Kidney epithelial cell (primary cell): ENCODE measurements around the gene SHISA6. TPM values are rescaled to one million over a fixed set of nuclear protein-coding genes. Genes with fewer than 3 reads are reported as not detected.
A peak's percentile ranks its signal among the peaks of the same experiment; 100 is the strongest.

Experiments
- DNase-seq: peaks from one replicate; pipeline ENCODE4 v3.0.0-alpha.2; 2010; ENCODE audit warnings: low read depth
- H3K27me3 ChIP-seq: 2 replicates; pipeline ENCODE4 v1.6.0; 2011; ENCODE audit warnings: low read length; ENCODE audit not compliant: control insufficient read depth, insufficient read depth
- H3K36me3 ChIP-seq: 2 replicates; pipeline ENCODE4 v1.5.1; 2011; ENCODE audit warnings: low read length; ENCODE audit not compliant: control insufficient read depth, insufficient read depth
- H3K4me3 ChIP-seq: 2 replicates; pipeline ENCODE4 v1.5.1; 2011; ENCODE audit warnings: low read depth, mild to moderate bottlenecking, control low read depth, low read length
- total RNA-seq: library from RNA; depleted of rRNA; stranded (reverse); fragments of >200 nt; gene quantifications from 2 replicates; pipeline ENCODE4 v1.2.3, GENCODE V29; 2015
- TF ChIP-seq, protein P1 (sequence below): IDR thresholded peaks from 2 replicates; pipeline ENCODE4 v1.5.1; 2011; ENCODE audit warnings: mild to moderate bottlenecking, moderate library complexity, low read length, control low read depth, inconsistent platforms; ENCODE audit not compliant: insufficient read depth, poor library complexity, severe bottlenecking

Gene SHISA6
- total RNA-seq, 1 donor from 2014 or later: 0.71 TPM

DNA sequence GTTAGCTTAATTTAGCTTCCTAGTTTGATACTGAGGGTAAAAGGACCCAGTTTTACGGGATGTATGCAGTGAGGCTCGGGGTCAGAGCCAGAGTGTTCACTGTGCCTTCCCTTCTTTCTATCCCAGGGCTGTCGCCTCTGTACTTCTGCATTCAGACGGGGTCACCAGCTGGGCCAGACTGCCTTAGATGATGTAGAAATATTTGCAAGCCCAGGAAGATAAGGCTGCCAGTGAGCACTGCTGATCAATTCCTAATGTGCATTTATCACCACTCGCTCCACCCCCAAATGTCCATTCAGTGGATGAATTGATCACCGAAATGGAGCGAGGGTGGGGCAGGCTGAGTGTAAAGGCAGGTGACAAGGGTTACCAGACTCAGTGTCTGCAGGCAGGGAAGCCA lies 9.1 kb downstream of the SHISA6 start:
- H3K4me3 ChIP-seq: no peak overlapping the region
- H3K27me3 ChIP-seq: no peaks in the 10 kb centered on the region
- no peaks in the 10 kb centered on the region for H3K36me3 ChIP-seq
- TF ChIP-seq, protein P1, sequence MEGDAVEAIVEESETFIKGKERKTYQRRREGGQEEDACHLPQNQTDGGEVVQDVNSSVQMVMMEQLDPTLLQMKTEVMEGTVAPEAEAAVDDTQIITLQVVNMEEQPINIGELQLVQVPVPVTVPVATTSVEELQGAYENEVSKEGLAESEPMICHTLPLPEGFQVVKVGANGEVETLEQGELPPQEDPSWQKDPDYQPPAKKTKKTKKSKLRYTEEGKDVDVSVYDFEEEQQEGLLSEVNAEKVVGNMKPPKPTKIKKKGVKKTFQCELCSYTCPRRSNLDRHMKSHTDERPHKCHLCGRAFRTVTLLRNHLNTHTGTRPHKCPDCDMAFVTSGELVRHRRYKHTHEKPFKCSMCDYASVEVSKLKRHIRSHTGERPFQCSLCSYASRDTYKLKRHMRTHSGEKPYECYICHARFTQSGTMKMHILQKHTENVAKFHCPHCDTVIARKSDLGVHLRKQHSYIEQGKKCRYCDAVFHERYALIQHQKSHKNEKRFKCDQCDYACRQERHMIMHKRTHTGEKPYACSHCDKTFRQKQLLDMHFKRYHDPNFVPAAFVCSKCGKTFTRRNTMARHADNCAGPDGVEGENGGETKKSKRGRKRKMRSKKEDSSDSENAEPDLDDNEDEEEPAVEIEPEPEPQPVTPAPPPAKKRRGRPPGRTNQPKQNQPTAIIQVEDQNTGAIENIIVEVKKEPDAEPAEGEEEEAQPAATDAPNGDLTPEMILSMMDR: no peak
- DNase-seq: no peak

- no peaks in the 10 kb centered on the region for H3K27me3 ChIP-seq
- TF ChIP-seq, protein P1: no peak
- no peak for DNase-seq
- no peaks in the 10 kb centered on the region for H3K36me3 ChIP-seq
- H3K4me3 ChIP-seq: no peak overlapping the region
Observed at GRCh38 chr17:11251561-11252107, 10.6 kb downstream of the SHISA6 start.

DNA sequence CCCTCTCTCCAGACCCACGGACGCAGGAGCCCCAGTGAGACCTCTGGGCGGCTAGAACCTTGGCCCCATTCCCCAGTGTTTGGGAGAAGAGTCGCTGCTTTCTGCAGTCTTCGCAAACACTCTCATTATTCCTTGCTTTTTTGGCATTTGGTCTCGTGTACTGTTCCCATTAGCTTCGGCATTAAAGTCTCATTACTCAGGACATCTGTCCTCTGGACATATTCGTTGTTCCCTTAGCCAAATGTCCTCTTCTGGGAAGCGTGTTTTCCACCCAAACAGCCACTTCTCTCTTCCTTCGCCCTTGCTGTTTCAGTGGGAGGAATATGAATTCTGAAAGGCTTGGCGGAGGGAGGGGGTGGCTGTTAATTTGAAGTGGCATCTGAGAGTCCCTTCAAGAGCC lies 11.1 kb downstream of the SHISA6 start:
- no peaks in the 10 kb centered on the region for H3K36me3 ChIP-seq
- no peaks in the 10 kb centered on the region for H3K27me3 ChIP-seq
- TF ChIP-seq, protein P1: no peak
- no peak for DNase-seq
- H3K4me3 ChIP-seq: no peak overlapping the region

DNA sequence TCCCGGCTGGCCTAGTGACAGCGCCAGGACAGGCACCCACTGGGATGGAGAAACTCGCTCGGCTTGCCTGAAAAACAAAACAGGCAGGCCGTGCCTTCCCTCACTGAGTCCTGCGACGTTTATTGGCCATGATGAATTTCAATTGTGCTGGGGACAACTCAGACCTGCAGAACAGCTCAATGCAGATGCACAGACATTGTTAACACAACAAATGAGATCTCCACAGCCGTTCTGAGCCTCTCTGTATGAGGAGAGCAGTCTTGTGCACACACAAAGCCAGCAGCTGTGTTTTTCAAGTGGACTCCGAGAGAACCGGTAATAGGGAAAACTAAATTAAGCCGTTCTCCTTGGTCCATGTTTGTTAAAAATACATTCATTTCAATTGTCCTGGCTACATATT lies 15.9 kb downstream of the SHISA6 start:
- no peaks in the 10 kb centered on the region for H3K27me3 ChIP-seq
- no peak for DNase-seq
- TF ChIP-seq, protein P1: no peak
- H3K36me3 ChIP-seq: no peaks in the 10 kb centered on the region
- no peak overlapping the region for H3K4me3 ChIP-seq

DNA sequence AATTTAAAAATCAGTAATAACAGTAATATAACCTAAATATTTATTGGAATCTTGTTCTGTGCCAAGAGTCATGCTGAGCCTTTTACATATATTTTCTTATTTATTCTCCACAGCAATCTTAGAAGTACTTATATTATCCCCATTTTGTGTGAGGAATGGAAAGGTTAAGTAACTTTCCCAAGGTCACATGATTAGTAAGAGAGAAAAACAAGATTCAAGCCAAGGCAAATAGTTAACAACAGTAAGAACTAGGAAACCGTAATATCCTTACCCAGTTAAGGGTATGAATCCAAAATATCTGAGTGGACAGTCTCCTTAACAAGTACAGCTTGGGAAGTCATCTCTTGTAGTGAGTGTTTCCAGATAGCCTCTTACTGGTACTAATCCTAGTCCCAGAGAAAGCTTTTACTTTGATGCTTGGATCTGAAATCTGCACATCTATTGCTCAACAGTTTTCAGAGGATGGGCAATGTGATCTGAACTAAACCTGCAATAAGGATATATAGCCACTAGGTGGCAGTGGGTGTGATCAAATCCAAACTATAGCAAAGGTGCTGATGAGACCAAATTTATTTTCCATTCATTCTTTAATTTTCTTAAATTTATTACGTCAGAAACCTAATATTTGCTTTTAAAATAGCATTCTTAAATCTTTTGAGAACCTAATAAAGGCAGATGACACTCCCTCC lies 23.3 kb downstream of the SHISA6 start:
- Histone ChIP-seq H3K36me3 (no peaks in the 10 kb centered on the region), H3K27me3 (no peaks in the 10 kb centered on the region), H3K4me3 (no peak overlapping the region)
- DNase-seq: no peak
- TF ChIP-seq, protein P1: peak; percentile 16
